ENCODE measurements around the gene DUSP6. TPM values are rescaled to one million over a fixed set of nuclear protein-coding genes. Genes with fewer than 3 reads are reported as not detected.

Gene DUSP6
- total and polyA plus RNA-seq, 10 of the 15 experiments (the other 5 are each of a cell fraction or from before 2014, with no cell fraction given) = 0.02 to 0.69 (median 0.07) TPM; not detected in 1

DNA sequence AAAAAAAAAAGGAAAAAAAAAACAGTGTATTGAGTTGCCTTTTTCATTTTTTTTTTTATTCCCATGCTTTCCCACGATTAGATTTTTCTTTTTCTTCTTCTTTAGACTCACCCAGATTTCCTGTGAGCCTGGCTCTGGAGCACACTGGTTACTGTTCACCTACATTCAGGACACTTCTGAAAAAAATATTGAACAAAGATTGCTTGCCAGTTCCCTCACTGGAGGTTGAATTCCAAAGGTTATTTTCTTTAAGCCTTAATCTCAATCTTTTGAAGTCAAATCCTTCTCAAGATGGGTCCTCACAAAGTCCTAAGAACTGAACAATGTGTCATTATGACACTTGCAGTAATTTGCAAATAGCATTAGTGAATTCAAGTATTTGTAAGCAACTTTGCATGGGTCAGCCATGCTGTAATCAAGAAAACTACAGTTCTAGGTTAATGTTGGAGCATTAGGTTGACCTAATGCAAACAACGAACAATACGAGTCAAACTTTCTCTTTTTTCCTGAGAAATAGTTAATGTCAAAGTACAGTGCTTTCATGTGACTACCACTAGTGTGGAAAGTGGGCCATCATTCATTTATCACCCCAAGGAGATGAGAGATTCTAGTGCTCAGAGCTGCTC lies 49.2 kb upstream of the DUSP6 start:
- TF ChIP-seq, protein P1, sequence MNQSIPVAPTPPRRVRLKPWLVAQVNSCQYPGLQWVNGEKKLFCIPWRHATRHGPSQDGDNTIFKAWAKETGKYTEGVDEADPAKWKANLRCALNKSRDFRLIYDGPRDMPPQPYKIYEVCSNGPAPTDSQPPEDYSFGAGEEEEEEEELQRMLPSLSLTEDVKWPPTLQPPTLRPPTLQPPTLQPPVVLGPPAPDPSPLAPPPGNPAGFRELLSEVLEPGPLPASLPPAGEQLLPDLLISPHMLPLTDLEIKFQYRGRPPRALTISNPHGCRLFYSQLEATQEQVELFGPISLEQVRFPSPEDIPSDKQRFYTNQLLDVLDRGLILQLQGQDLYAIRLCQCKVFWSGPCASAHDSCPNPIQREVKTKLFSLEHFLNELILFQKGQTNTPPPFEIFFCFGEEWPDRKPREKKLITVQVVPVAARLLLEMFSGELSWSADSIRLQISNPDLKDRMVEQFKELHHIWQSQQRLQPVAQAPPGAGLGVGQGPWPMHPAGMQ (IDR thresholded peaks at IDR 0.05; ENCODE audit: borderline replicate concordance) = no peak
- TF ChIP-seq WRNIP1 (IDR thresholded peaks at IDR 0.05; ENCODE audit: borderline replicate concordance, low read depth, low read length) = no peak
- no peak for TF ChIP-seq POLR2AphosphoS2 (IDR thresholded peaks at IDR 0.05; ENCODE audit: low read depth, low read length)
- TF ChIP-seq YBX1 (IDR thresholded peaks at IDR 0.05) = no peak
- no peak for TF ChIP-seq ZNF274 (IDR thresholded peaks at IDR 0.05; ENCODE audit: insufficient read depth, insufficient read length)
- TF ChIP-seq ZSCAN29 (IDR thresholded peaks at IDR 0.05) = no peak
- no peak for TF ChIP-seq TBL1XR1 (IDR thresholded peaks at IDR 0.05; ENCODE audit: low read depth, low read length)
- TF ChIP-seq, protein P2, sequence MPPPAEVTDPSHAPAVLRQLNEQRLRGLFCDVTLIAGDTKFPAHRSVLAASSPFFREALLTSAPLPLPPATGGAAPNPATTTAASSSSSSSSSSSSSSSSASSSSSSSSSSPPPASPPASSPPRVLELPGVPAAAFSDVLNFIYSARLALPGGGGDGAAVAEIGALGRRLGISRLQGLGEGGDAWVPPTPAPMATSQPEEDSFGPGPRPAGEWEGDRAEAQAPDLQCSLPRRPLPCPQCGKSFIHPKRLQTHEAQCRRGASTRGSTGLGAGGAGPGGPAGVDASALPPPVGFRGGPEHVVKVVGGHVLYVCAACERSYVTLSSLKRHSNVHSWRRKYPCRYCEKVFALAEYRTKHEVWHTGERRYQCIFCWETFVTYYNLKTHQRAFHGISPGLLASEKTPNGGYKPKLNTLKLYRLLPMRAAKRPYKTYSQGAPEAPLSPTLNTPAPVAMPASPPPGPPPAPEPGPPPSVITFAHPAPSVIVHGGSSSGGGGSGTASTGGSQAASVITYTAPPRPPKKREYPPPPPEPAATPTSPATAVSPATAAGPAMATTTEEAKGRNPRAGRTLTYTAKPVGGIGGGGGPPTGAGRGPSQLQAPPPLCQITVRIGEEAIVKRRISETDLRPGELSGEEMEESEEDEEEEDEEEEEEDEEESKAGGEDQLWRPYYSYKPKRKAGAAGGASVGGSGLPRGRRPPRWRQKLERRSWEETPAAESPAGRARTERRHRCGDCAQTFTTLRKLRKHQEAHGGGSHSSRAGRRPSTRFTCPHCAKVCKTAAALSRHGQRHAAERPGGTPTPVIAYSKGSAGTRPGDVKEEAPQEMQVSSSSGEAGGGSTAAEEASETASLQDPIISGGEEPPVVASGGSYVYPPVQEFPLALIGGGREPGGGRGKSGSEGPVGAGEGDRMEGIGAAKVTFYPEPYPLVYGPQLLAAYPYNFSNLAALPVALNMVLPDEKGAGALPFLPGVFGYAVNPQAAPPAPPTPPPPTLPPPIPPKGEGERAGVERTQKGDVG (CRISPR knock-in tag; IDR thresholded peaks at IDR 0.05) = no peak
- TF ChIP-seq EED (IDR thresholded peaks at IDR 0.05; ENCODE audit: low read depth) = no peak
- no peak for TF ChIP-seq KDM1A (IDR thresholded peaks at IDR 0.05; ENCODE audit: borderline replicate concordance)
- TF ChIP-seq, protein P3, sequence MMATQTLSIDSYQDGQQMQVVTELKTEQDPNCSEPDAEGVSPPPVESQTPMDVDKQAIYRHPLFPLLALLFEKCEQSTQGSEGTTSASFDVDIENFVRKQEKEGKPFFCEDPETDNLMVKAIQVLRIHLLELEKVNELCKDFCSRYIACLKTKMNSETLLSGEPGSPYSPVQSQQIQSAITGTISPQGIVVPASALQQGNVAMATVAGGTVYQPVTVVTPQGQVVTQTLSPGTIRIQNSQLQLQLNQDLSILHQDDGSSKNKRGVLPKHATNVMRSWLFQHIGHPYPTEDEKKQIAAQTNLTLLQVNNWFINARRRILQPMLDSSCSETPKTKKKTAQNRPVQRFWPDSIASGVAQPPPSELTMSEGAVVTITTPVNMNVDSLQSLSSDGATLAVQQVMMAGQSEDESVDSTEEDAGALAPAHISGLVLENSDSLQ (IDR thresholded peaks at IDR 0.05) = no peak
- no peak for TF ChIP-seq NR2C1 (IDR thresholded peaks at IDR 0.05)
- no peak for TF ChIP-seq BHLHE40 (IDR thresholded peaks at IDR 0.05; ENCODE audit: borderline replicate concordance in 1 of 2, low read depth in 2 of 2, low read length in 1 of 2)
- TF ChIP-seq, protein P4, sequence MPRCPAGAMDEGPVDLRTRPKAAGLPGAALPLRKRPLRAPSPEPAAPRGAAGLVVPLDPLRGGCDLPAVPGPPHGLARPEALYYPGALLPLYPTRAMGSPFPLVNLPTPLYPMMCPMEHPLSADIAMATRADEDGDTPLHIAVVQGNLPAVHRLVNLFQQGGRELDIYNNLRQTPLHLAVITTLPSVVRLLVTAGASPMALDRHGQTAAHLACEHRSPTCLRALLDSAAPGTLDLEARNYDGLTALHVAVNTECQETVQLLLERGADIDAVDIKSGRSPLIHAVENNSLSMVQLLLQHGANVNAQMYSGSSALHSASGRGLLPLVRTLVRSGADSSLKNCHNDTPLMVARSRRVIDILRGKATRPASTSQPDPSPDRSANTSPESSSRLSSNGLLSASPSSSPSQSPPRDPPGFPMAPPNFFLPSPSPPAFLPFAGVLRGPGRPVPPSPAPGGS (IDR thresholded peaks at IDR 0.05; ENCODE audit: borderline replicate concordance, insufficient read depth, low read depth, low read length, poor library complexity, severe bottlenecking) = no peak
- no peak for TF ChIP-seq CHD2 (IDR thresholded peaks at IDR 0.05; ENCODE audit: borderline replicate concordance, low read depth, low read length)
- no peak for TF ChIP-seq SRF (IDR thresholded peaks at IDR 0.05; ENCODE audit: low read depth in 2 of 2, low read length in 2 of 2)
- TF ChIP-seq BACH1 (IDR thresholded peaks at IDR 0.05; ENCODE audit: borderline replicate concordance) = no peak
- no peak for TF ChIP-seq STAT3 (IDR thresholded peaks at IDR 0.05; ENCODE audit: low read depth, low read length)
- no peak for TF ChIP-seq POLR2A (IDR thresholded peaks at IDR 0.05; ENCODE audit: low read depth, low read length)
- POLR2A ChIA-PET = no interaction called here
- H3K36me3 ChIP-seq (ENCODE audit: control insufficient read depth in 2 of 2, insufficient read depth in 2 of 2, low read length in 1 of 2) = no peaks in the 10 kb centered on the region
- FAIRE-seq (no peak), ATAC-seq (no peak), DNase-seq (ENCODE audit: low read depth, low spot score) (no peak)
- no peaks in the 10 kb centered on the region for H3K9me3 ChIP-seq (replicated peaks; ENCODE audit: control insufficient read depth, insufficient read depth, low read length)
- H2AFZ ChIP-seq (ENCODE audit: control insufficient read depth, low read depth, low read length) = no peak overlapping the region
- no peak overlapping the region for H3K4me2 ChIP-seq (ENCODE audit: control insufficient read depth, insufficient read depth)
- no peaks in the 10 kb centered on the region for H4K20me1 ChIP-seq (ENCODE audit: control insufficient read depth, insufficient read depth)
- no peak overlapping the region for H3K4me3 ChIP-seq
- H3K27ac ChIP-seq (ENCODE audit: control insufficient read depth, insufficient read depth) = no peak overlapping the region
- CTCF ChIA-PET = no interaction called here
- WGBS (ENCODE audit: insufficient coverage, insufficient replicate concordance, low lambda C conversion rate, missing lambda C conversion rate) = 59% methylated on average over 3 of the region's 3 CpGs
- in situ Hi-C loops (cut with MboI) (no loop called here), intact Hi-C loops (cut with micrococcal nuclease; ENCODE audit: unreplicated experiment) (no loop called here)
- BruUV-seq (replicated peaks) = no TSS peak
- RAD21 ChIA-PET (ENCODE audit: unreplicated experiment) = no interaction called here
- H3K27me3 ChIP-seq (replicated peaks in 1 of 2; ENCODE audit: control insufficient read depth in 2 of 2, insufficient read depth in 2 of 2, low read length in 1 of 2) = no peaks in the 10 kb centered on the region
- SMC1A ChIA-PET (ENCODE audit: uncharacterized antibody, unreplicated experiment) = no interaction called here
- H3K9ac ChIP-seq (ENCODE audit: control insufficient read depth, insufficient read depth, low read length) = no peak overlapping the region
- H3K4me1 ChIP-seq (ENCODE audit: control insufficient read depth, insufficient read depth, low read length) = no peaks in the 10 kb centered on the region
- H3K79me2 ChIP-seq (ENCODE audit: control insufficient read depth, insufficient read depth, low read length) = no peaks in the 10 kb centered on the region
